K562 (cell line): ENCODE results near the gene POLD2. TPM values are rescaled to one million over a fixed set of nuclear protein-coding genes. Genes with fewer than 3 reads are reported as not detected.

Experiments used
- ATAC-seq: fragments of 200-7000 bp; cut with Tn5 transposase; 3 replicates; pipeline ENCODE4 v1.9.1; 2020; ENCODE audit warnings: moderate library complexity
- BruUV-seq: library from RNA; stranded (reverse); fragments of 400-500 nt; replicated peaks from 2 replicates; lab custom pipeline; 2021; lab: Mats Ljungman, UMichigan
- CTCF ChIA-PET: fragments of 300-600 bp; formaldehyde crosslinking; extraction: SDS; loops from one replicate; lab custom pipeline; 2021; ENCODE audit warnings: low intra/inter-chr PET ratio; lab: Yijun Ruan, JAX
- POLR2A ChIA-PET: fragments of 300-600, 350-650 bp; sonication (Branson Sonifier 250); formaldehyde crosslinking; extraction: SDS; loops from one replicate; lab custom pipeline; 2021; ENCODE audit warnings: antibody characterized with exemption, inconsistent platforms; lab: Yijun Ruan, JAX
- DNase-seq, 4 experiments: peaks; one replicate each; pipeline versions ENCODE4 v3.0.0 to v3.0.0-alpha.2; 2011 to 2018; ENCODE audit warnings: low spot score in 3 of 4, mixed read lengths in 3 of 4; ENCODE audit errors: extremely low read depth in 1 of 4
- FAIRE-seq: peaks from 2 replicates; lab custom pipeline; 2011; peaks lifted over from hg19 to GRCh38; lab: Jason Lieb, UNC
- H2AFZ ChIP-seq: 2 replicates; pipeline ENCODE4 v1.6.0; 2011; ENCODE audit warnings: low read depth, low read length, control low read depth, inconsistent platforms
- H3K27ac ChIP-seq: fragments of 200-600 bp; 3 replicates; pipeline ENCODE4 v1.8.0; 2011; ENCODE audit warnings: low read depth, mild to moderate bottlenecking, control low read depth, inconsistent platforms, low read length, moderate library complexity, mixed read lengths; ENCODE audit errors: extremely low read depth
- H3K27me3 ChIP-seq, 2 experiments: fragments of 300-600 bp in 1 of 2; 2 replicates in 1 of 2; 3 replicates in 1 of 2; pipeline versions ENCODE4 v1.6.0 to v1.8.0; 2011; ENCODE audit warnings: inconsistent platforms in 2 of 2, low read length in 2 of 2, mild to moderate bottlenecking in 1 of 2, mixed read lengths in 1 of 2, moderate library complexity in 1 of 2; ENCODE audit not compliant: control insufficient read depth in 2 of 2, insufficient read depth in 2 of 2
- H3K36me3 ChIP-seq: fragments of 300-600 bp; 3 replicates; pipeline ENCODE4 v1.8.0; 2011; ENCODE audit warnings: mild to moderate bottlenecking, low read length, inconsistent platforms; ENCODE audit not compliant: control insufficient read depth, insufficient read depth
- H3K4me1 ChIP-seq, 2 experiments: fragments of 200-600 bp in 1 of 2; replicated peaks in 1 of 2; 2 replicates in 1 of 2; 3 replicates in 1 of 2; pipeline versions ENCODE4 v1.5.1 to v1.8.0; 2011; ENCODE audit warnings: inconsistent platforms in 2 of 2, low read length in 2 of 2, mild to moderate bottlenecking in 1 of 2, mixed read lengths in 1 of 2, moderate library complexity in 1 of 2; ENCODE audit not compliant: control insufficient read depth in 2 of 2, insufficient read depth in 2 of 2
- H3K4me2 ChIP-seq: 2 replicates; pipeline ENCODE4 v1.6.1; 2011; ENCODE audit warnings: low read length, control low read depth, inconsistent platforms, mixed read lengths; ENCODE audit not compliant: insufficient read depth
- H3K4me3 ChIP-seq: fragments of 200-600 bp; sonication (generic), shearing (Covaris generic); 2 replicates; pipeline ENCODE4 v1.5.1; 2016; ENCODE audit warnings: control low read depth, inconsistent platforms
- H3K79me2 ChIP-seq: fragments of 200-600 bp; 3 replicates; pipeline ENCODE4 v1.8.0; 2011; ENCODE audit warnings: low read length, inconsistent platforms; ENCODE audit not compliant: control insufficient read depth, insufficient read depth
- H3K9ac ChIP-seq, 2 experiments: 2 replicates each; pipeline versions ENCODE4 v1.6.0 to v1.6.1; 2011; ENCODE audit warnings: low read depth in 2 of 2, low read length in 2 of 2, control low read depth in 1 of 2, inconsistent platforms in 1 of 2, mild to moderate bottlenecking in 1 of 2, mixed read lengths in 1 of 2; ENCODE audit not compliant: insufficient read depth in 1 of 2
- H3K9me1 ChIP-seq: one replicate; pipeline ENCODE4 v1.6.0; 2011; ENCODE audit warnings: inconsistent platforms, mild to moderate bottlenecking, low read length, moderate library complexity; ENCODE audit not compliant: control insufficient read depth, insufficient read depth
- H3K9me3 ChIP-seq: replicated peaks from 2 replicates; pipeline ENCODE4 v1.5.1; 2011; ENCODE audit warnings: low read depth, low read length, inconsistent platforms; ENCODE audit not compliant: control insufficient read depth, insufficient read depth
- H4K20me1 ChIP-seq: replicated peaks from 2 replicates; pipeline ENCODE4 v1.6.1; 2011; ENCODE audit warnings: low read length, inconsistent platforms, mixed read lengths; ENCODE audit not compliant: control insufficient read depth, insufficient read depth
- CHD1 ChIP-seq: fragments of 200-600 bp; sonication (generic); IDR thresholded peaks from one replicate; pipeline ENCODE4 v1.6.1; 2012; ENCODE audit warnings: mild to moderate bottlenecking, moderate library complexity, low read length, inconsistent platforms
- HBP1 ChIP-seq: fragments of 450-650 bp; formaldehyde crosslinking; IDR thresholded peaks from 2 replicates; pipeline ENCODE4 v1.4.0; 2022; ENCODE audit warnings: missing genetic modification characterization
- HDAC2 ChIP-seq: fragments of 450-650 bp; IDR thresholded peaks from 2 replicates; pipeline ENCODE4 v1.6.1; 2016; ENCODE audit warnings: mild to moderate bottlenecking
- HMG20A ChIP-seq: fragments of 450-650 bp; formaldehyde crosslinking; conservative IDR thresholded peaks from 2 replicates; pipeline ENCODE4 v1.4.0; 2020; ENCODE audit warnings: mild to moderate bottlenecking, mixed read lengths
- IRF2 ChIP-seq: sonication (generic); formaldehyde crosslinking; IDR thresholded peaks from 2 replicates; pipeline ENCODE4 v1.8.1; 2022; ENCODE audit warnings: mild to moderate bottlenecking, missing genetic modification reagents
- JUN ChIP-seq, 2 experiments: sonication (generic) in 1 of 2; formaldehyde crosslinking in 1 of 2; IDR thresholded peaks; 2 replicates each; pipeline versions ENCODE4 v1.6.1 to v1.8.0; 2012 to 2022; ENCODE audit warnings: borderline replicate concordance in 2 of 2, mild to moderate bottlenecking in 2 of 2, improper control_type of control experiment in 1 of 2, low read depth in 1 of 2, low read length in 1 of 2, missing genetic modification reagents in 1 of 2
- JUNB ChIP-seq: fragments of 450-650 bp; formaldehyde crosslinking; conservative IDR thresholded peaks from 2 replicates; pipeline ENCODE4 v1.4.0; 2020; ENCODE audit warnings: mild to moderate bottlenecking
- SIN3A ChIP-seq, 2 experiments: fragments of 150-350 bp in 1 of 2; IDR thresholded peaks; 2 replicates each; pipeline ENCODE4 v1.6.1; 2011 to 2016; ENCODE audit warnings: borderline replicate concordance in 2 of 2, low read depth in 2 of 2, low read length in 2 of 2, mild to moderate bottlenecking in 2 of 2, moderate library complexity in 2 of 2; ENCODE audit not compliant: control insufficient read depth in 1 of 2
- TAL1 ChIP-seq: fragments of 450-650 bp; IDR thresholded peaks from 2 replicates; pipeline ENCODE4 v1.6.1; 2016; ENCODE audit warnings: mild to moderate bottlenecking
- THRB ChIP-seq: fragments of 450-650 bp; formaldehyde crosslinking; conservative IDR thresholded peaks from 2 replicates; pipeline ENCODE4 v1.4.0; 2022; ENCODE audit warnings: mild to moderate bottlenecking, missing genetic modification characterization
- ZNF146 ChIP-seq: IDR thresholded peaks from one replicate; pipeline ENCODE4 v1.6.1; 2018; ENCODE audit warnings: missing compliant biosample characterization; ENCODE audit not compliant: unreplicated experiment
- ZNF280A ChIP-seq: fragments of 450-650 bp; IDR thresholded peaks from 2 replicates; pipeline ENCODE4 v1.6.1; 2018; ENCODE audit warnings: mild to moderate bottlenecking, low read depth; ENCODE audit not compliant: partially characterized antibody
- ZNF561 ChIP-seq: fragments of 450-650 bp; formaldehyde crosslinking; conservative IDR thresholded peaks from 2 replicates; pipeline ENCODE4 v1.4.0; 2020; ENCODE audit warnings: mild to moderate bottlenecking, moderate library complexity
- ZNF717 ChIP-seq: fragments of 250-450 bp; sonication (Bioruptor Pico); IDR thresholded peaks from 2 replicates; pipeline ENCODE4 v1.5.0; 2021
- ZZZ3 ChIP-seq: fragments of 450-650 bp; IDR thresholded peaks from 2 replicates; pipeline ENCODE4 v1.6.1; 2016; ENCODE audit warnings: antibody characterized with exemption, mild to moderate bottlenecking, moderate library complexity
- whole genome bisulfite sequencing: fragments of 100-300 bp; shearing (Covaris generic); methylation state at CpG from one replicate; pipeline ENCODE4 v1.1.6; 2016; ENCODE audit warnings: low coverage, mixed read lengths; ENCODE audit not compliant: insufficient coverage; ENCODE audit errors: missing lambda C conversion rate; 5-methylcytosine and 5-hydroxymethylcytosine counted together
- in situ Hi-C: fragments of 300-500 bp; cut with MboI; formaldehyde crosslinking; loops from 4 replicates; pipeline ENCODE4 v1.15.0; 2018; ENCODE audit warnings: inconsistent platforms, mixed read lengths
- intact Hi-C: fragments of 100-400 bp; cut with micrococcal nuclease; formaldehyde crosslinking; loops from 2 replicates; pipeline ENCODE4 v1.14.2; 2022
- polyA plus RNA-seq, 8 experiments: library from polyadenylated mRNA; depleted of rRNA in 4 of 8; stranded (reverse) in 5 of 8; unstranded in 3 of 8; fragments of >200 nt; fragmentation: Nextera tagmentation in 2 of 8; fragmentation: Illumina TruSeq in 1 of 8; extraction: Ambion mirVana in 2 of 8; extraction: Trizol in 1 of 8; gene quantifications; 2 replicates each; pipeline versions ENCODE4 v1.2.1 to v1.2.3, GENCODE V29; 2011 to 2014; ENCODE audit warnings: inconsistent platforms in 1 of 8, missing spikeins in 1 of 8
- total RNA-seq, 7 experiments: library from RNA; depleted of rRNA in 6 of 7; stranded (reverse); fragments of >200 nt in 6 of 7; fragmentation: Illumina TruSeq in 2 of 7; extraction: Trizol in 2 of 7; gene quantifications; 2 replicates each; pipeline versions ENCODE4 v1.2.1 to v1.2.3, GENCODE V29; 2011 to 2021; ENCODE audit warnings: low replicate concordance in 1 of 7
- TF ChIP-seq, protein P1 (sequence below): fragments of 450-650 bp; IDR thresholded peaks from 2 replicates; pipeline ENCODE4 v1.6.1; 2016

Gene POLD2
- total and polyA plus RNA-seq, 9 of the 15 experiments (the other 6 are each of a cell fraction or from before 2014, with no cell fraction given), result 29.7 to 259 (median 225) TPM

DNA sequence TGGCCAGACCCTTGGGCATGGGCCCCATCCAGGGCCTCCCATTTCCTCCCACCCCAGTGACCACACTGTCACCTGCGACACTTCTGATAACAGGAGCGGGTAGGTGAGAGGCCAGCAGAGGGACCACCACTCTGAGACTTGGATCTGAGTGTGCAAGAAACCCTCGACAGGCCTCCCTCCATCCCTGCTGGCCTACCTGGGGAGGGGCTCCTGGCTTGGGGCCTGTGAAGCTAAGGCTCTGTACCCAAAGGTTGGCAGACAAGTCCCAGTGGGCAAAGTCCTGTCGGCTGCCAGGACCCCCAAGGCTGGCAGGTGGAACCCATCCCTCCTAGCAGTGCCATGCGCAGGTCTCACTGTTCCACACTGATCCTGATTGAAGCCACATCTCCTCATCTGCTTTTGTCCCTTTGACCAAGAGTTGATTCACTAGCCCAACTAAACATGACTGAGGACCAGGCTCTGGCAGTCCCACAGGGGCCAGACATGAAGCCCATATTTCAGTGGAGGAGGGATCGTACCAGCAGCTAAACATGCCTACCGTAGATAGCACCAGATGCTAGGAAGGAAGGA, 56.8 kb downstream of the POLD2 start:
- Histone ChIP-seq H3K27ac (no peak overlapping the region), H3K4me3 (no peak overlapping the region), H3K9me1 (no peaks in the 10 kb centered on the region), H3K4me1 (peaks cover 6 to 36% of the 10 kb centered on the region in 2 experiments; a peak in 3 of 5 replicates), H3K27me3 (peaks cover 0 to 14% of the 10 kb centered on the region in 2 experiments; a peak in 2 of 5 replicates), H3K79me2 (no peaks in the 10 kb centered on the region), H3K9me3 (no peaks in the 10 kb centered on the region), H3K4me2 (no peak overlapping the region), H3K36me3 (peaks cover 4% of the 10 kb centered on the region; the same call in 2 of the 3 replicates), H2AFZ (no peak overlapping the region), H3K9ac (peak overlapping the region in 1 of 2 experiments; percentile 76; a peak in 1 of 4 replicates), H4K20me1 (peaks cover 10% of the 10 kb centered on the region; the same call in 1 of the 2 replicates)
- DNase-seq (no peak), FAIRE-seq (peak; percentile 59), ATAC-seq (no peak; the same call in 2 of the 3 replicates)
- WGBS, result 30% methylated on average over 7 of the region's 7 CpGs
- intact Hi-C loops, result loop anchor here (5.0 kb wide), 1 partner anchor 44 kb away; no protein-coding TSS in a partner anchor
- BruUV-seq, result no TSS peak
- in situ Hi-C loops, result no loop called here
- ChIA-PET POLR2A (interaction anchor here (0.6 to 2.5 kb wide), 5 partner anchors 9 to 276 kb away, joined by 3 to 6 read pairs (median 3); no protein-coding TSS in a partner anchor), CTCF (interaction anchor here (0.6 kb wide), 1 partner anchor 130 kb away, joined by 4 read pairs; no protein-coding TSS in a partner anchor)
- TF ChIP-seq HDAC2, result no peak
- no peak for TF ChIP-seq SIN3A (IDR thresholded peaks at IDR 0.05; ENCODE audit: borderline replicate concordance in 2 of 2, control insufficient read depth in 1 of 2, low read depth in 2 of 2, low read length in 2 of 2)
- no peak for TF ChIP-seq HBP1 (CRISPR knock-in tag)
- no peak for TF ChIP-seq JUN (IDR thresholded peaks at IDR 0.05; ENCODE audit: borderline replicate concordance, low read depth, low read length)
- no peak for TF ChIP-seq JUN (CRISPR knock-in tag; IDR thresholded peaks at IDR 0.05; ENCODE audit: borderline replicate concordance)
- no peak for TF ChIP-seq CHD1
- no peak for TF ChIP-seq TAL1
- TF ChIP-seq THRB (CRISPR knock-in tag), result 0 out of 2 replicates have a peak, but pooled peaks have one; percentile 34
- TF ChIP-seq ZNF561 (CRISPR knock-in tag), result 0 out of 2 replicates have a peak, but pooled peaks have one; percentile 4
- no peak for TF ChIP-seq ZNF146 (CRISPR knock-in tag)
- no peak for TF ChIP-seq ZNF280A
- TF ChIP-seq, protein P1, sequence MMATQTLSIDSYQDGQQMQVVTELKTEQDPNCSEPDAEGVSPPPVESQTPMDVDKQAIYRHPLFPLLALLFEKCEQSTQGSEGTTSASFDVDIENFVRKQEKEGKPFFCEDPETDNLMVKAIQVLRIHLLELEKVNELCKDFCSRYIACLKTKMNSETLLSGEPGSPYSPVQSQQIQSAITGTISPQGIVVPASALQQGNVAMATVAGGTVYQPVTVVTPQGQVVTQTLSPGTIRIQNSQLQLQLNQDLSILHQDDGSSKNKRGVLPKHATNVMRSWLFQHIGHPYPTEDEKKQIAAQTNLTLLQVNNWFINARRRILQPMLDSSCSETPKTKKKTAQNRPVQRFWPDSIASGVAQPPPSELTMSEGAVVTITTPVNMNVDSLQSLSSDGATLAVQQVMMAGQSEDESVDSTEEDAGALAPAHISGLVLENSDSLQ, result no peak
- no peak for TF ChIP-seq HMG20A (CRISPR knock-in tag)
- TF ChIP-seq IRF2 (CRISPR knock-in tag), result no peak
- no peak for TF ChIP-seq JUNB
- TF ChIP-seq ZNF717 (CRISPR knock-in tag), result no peak
- no peak for TF ChIP-seq ZZZ3
